Spleen (tissue), 7 donors: ENCODE data around the gene SURF2.

Source experiments
- POLR2AphosphoS5 ChIP-seq, 3 donors: sonication (generic); formaldehyde crosslinking; IDR thresholded peaks; one replicate each; pipeline ENCODE4 v1.5.1; 2017; ENCODE audit warnings: antibody characterized with exemption in 3 of 3
- TF ChIP-seq, protein P1 (sequence below), 11 experiments: fragments of 200-600 bp in 7 of 11; fragments of 450-650 bp in 4 of 11; sonication (generic) in 4 of 11; IDR thresholded peaks in 8 of 11; conservative IDR thresholded peaks in 3 of 11; 1 replicate in 7 of 11; 2 replicates in 4 of 11; pipeline versions ENCODE4 v1.4.0 to v1.8.0; 2016 to 2021; ENCODE audit warnings: antibody characterized with exemption in 11 of 11, inconsistent platforms in 4 of 11, mild to moderate bottlenecking in 1 of 11
- donor health status: DM: no; HTN: no; CAD: no; lungs with moderate emphysema.
- donor health status: DM: no; HTN: no; CAD: no.
- donor health status: DM: no; HTN: no; CAD: no.

DNA sequence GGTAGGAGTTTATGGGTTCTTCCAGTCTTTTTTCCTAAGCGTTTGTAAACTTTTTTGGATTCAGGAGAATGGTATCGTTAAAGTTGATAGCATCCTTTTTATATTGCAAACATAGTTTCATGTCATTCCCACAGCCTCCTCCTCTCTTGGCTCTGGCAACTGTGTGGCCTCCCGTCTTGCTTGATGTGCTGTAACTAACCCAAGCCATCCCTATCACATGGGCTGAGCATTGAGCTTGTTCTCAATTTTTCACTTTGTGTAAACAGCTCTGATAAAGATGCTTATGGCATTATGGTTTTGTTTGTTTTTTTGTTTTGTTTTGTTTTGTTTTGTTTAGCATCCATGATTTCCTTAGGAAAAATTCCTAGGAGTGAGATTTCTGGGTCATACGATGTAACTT is 24.4 kb downstream of the SURF2 start:
- no peak for TF ChIP-seq POLR2AphosphoS5 (IDR thresholded peaks at IDR 0.05)
- TF ChIP-seq, protein P1, sequence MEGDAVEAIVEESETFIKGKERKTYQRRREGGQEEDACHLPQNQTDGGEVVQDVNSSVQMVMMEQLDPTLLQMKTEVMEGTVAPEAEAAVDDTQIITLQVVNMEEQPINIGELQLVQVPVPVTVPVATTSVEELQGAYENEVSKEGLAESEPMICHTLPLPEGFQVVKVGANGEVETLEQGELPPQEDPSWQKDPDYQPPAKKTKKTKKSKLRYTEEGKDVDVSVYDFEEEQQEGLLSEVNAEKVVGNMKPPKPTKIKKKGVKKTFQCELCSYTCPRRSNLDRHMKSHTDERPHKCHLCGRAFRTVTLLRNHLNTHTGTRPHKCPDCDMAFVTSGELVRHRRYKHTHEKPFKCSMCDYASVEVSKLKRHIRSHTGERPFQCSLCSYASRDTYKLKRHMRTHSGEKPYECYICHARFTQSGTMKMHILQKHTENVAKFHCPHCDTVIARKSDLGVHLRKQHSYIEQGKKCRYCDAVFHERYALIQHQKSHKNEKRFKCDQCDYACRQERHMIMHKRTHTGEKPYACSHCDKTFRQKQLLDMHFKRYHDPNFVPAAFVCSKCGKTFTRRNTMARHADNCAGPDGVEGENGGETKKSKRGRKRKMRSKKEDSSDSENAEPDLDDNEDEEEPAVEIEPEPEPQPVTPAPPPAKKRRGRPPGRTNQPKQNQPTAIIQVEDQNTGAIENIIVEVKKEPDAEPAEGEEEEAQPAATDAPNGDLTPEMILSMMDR (IDR thresholded peaks at IDR 0.05 in 8 of 11, conservative IDR thresholded peaks at IDR 0.05 in 3 of 11): no peak
